ENCODE results near the gene SNX9.
A peak's percentile ranks its signal among the peaks of the same experiment; 100 is the strongest.

Gene SNX9

GRCh38 chr6:157907651-157908050, 84.6 kb downstream of the SNX9 start:
- no peaks in the 10 kb centered on the region for H3K4me1 ChIP-seq (ENCODE audit: control insufficient read depth, insufficient read depth, low read length)
- ChIA-PET CTCF (interaction anchor here (1.0 to 1.4 kb wide), 2 partner anchors 11 to 151 kb away, joined by 3 to 5 read pairs; no protein-coding TSS in a partner anchor), POLR2A (no interaction called here)
- H3K4me3 ChIP-seq (ENCODE audit: low read depth, low read length): no peak overlapping the region
- TF ChIP-seq ZFHX2 (tag by site-specific recombination; conservative IDR thresholded peaks at IDR 0.05) (peak; percentile 34), ZNF24 (tag by site-specific recombination; IDR thresholded peaks at IDR 0.05) (no peak), ZNF529 (tag by site-specific recombination; IDR thresholded peaks at IDR 0.05; ENCODE audit: insufficient replicate concordance) (no peak), ZNF548 (tag by site-specific recombination; IDR thresholded peaks at IDR 0.05) (no peak), EGR2 (tag by site-specific recombination; IDR thresholded peaks at IDR 0.05; ENCODE audit: low read depth) (peak; percentile 39; the same call in 1 of the 2 replicates), SP2 (tag by site-specific recombination; IDR thresholded peaks at IDR 0.05) (no peak)
- H3K36me3 ChIP-seq (ENCODE audit: control insufficient read depth in 2 of 2, insufficient read depth in 1 of 2, low read length in 2 of 2): peaks cover 13 to 62% of the 10 kb centered on the region in 2 experiments
- no peaks in the 10 kb centered on the region for H3K9me3 ChIP-seq (ENCODE audit: control insufficient read depth, insufficient read depth, low read depth, low read length)
- no peak overlapping the region for H3K27ac ChIP-seq (ENCODE audit: extremely low read depth, low read depth, low read length)

DNA sequence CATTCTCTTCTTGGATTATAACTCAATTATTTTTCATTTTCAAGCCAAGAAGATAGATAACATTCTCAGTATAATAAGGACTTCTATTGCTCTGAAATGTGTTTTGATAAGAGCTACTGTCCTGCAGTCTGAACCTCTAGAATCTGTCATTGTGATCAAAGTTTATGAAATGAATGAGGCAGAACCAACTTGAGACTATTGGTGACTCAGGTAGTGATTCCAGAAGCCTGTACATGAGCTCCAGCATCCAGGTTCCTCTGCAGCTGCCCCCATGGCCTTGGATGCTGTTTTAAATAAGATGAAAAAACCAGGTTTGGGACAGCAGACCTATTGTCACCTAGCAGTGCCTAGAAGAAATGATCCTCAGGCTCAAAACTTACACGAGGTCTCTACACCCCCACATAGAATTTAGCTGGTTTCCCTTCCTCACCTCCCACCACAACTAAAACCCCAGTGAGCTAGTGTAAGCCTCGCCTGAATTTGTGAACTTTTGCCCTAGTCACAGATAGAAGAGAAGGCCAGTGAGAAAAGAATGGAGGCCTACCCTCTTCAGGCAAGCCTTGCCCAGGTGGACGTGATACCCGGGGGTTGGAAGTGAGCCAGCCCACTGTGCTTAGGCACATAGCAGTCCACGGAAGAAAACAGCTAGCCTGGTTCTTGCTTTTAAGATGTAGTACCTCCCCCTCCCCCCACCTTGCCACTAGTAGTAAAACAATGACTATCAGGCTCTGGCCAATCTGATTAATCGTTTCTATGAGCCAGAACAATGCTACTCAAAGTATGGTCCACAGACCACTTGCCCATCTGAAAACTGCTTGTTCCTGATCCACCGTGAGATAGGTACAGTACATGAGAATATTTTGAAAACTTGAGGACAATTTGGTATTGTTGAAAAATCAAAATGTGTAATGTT, 85.6 kb downstream of the SNX9 start:
- Histone ChIP-seq H3K4me1 (ENCODE audit: control insufficient read depth, insufficient read depth, low read length) (no peaks in the 10 kb centered on the region), H3K4me3 (ENCODE audit: low read depth, low read length) (no peak overlapping the region), H3K27ac (ENCODE audit: extremely low read depth, low read depth, low read length) (no peak overlapping the region), H3K9me3 (ENCODE audit: control insufficient read depth, insufficient read depth, low read depth, low read length) (no peaks in the 10 kb centered on the region), H3K36me3 (ENCODE audit: control insufficient read depth in 2 of 2, insufficient read depth in 1 of 2, low read length in 2 of 2) (peaks cover 8 to 55% of the 10 kb centered on the region in 2 experiments)
- POLR2A ChIA-PET: no interaction called here
- CTCF ChIA-PET: interaction anchor here (0.7 to 1.0 kb wide), 3 partner anchors 152 to 162 kb away, joined by 3 to 5 read pairs (median 4); no protein-coding TSS in a partner anchor
- TF ChIP-seq ZNF843 (tag by site-specific recombination; IDR thresholded peaks at IDR 0.05): no peak
- no peak for TF ChIP-seq YY2 (tag by site-specific recombination; IDR thresholded peaks at IDR 0.05)
- TF ChIP-seq ZFP69B (tag by site-specific recombination; IDR thresholded peaks at IDR 0.05): no peak
- TF ChIP-seq ZBTB6 (tag by site-specific recombination; IDR thresholded peaks at IDR 0.05): no peak
- TF ChIP-seq EGR2 (tag by site-specific recombination; IDR thresholded peaks at IDR 0.05; ENCODE audit: low read depth): no peak
- no peak for TF ChIP-seq ZNF621 (tag by site-specific recombination; IDR thresholded peaks at IDR 0.05)
- no peak for TF ChIP-seq ZSCAN23 (tag by site-specific recombination; IDR thresholded peaks at IDR 0.05)
- TF ChIP-seq GLI4 (tag by site-specific recombination; IDR thresholded peaks at IDR 0.05): no peak
- TF ChIP-seq ZNF366 (tag by site-specific recombination; conservative IDR thresholded peaks at IDR 0.05): no peak

DNA sequence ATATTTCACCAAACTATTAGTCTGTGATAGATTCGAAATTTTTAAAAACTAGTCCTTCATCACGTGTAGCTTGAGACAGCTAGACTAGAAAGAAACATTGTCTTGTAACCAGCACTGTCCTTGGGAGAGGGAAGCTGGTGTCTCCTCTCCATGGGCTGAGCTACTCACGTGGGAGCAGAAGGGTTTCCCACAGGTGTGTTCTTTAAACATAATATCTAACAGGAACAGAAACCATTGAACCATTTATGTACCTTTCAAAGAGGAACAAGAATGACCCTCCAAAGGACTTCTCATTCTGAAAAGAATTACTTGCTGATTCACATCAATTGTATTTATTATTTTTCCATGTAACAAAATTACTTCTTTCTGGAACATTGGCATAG, 86.2 kb downstream of the SNX9 start:
- Histone ChIP-seq H3K27ac (ENCODE audit: extremely low read depth, low read depth, low read length) (no peak overlapping the region), H3K4me1 (ENCODE audit: control insufficient read depth, insufficient read depth, low read length) (no peaks in the 10 kb centered on the region), H3K36me3 (ENCODE audit: control insufficient read depth in 2 of 2, insufficient read depth in 1 of 2, low read length in 2 of 2) (peaks cover 10 to 58% of the 10 kb centered on the region in 2 experiments), H3K9me3 (ENCODE audit: control insufficient read depth, insufficient read depth, low read depth, low read length) (no peaks in the 10 kb centered on the region), H3K4me3 (ENCODE audit: low read depth, low read length) (no peak overlapping the region)
- TF ChIP-seq ZNF548 (tag by site-specific recombination; IDR thresholded peaks at IDR 0.05) (no peak), ZSCAN16 (tag by site-specific recombination; IDR thresholded peaks at IDR 0.05) (no peak), WT1 (tag by site-specific recombination; IDR thresholded peaks at IDR 0.05) (no peak), ZIC2 (tag by site-specific recombination; IDR thresholded peaks at IDR 0.05) (no peak), ZNF391 (tag by site-specific recombination; IDR thresholded peaks at IDR 0.05; ENCODE audit: borderline replicate concordance, low read depth) (no peak), ZNF488 (tag by site-specific recombination; IDR thresholded peaks at IDR 0.05) (no peak), EGR2 (tag by site-specific recombination; IDR thresholded peaks at IDR 0.05; ENCODE audit: low read depth) (no peak), ZNF169 (tag by site-specific recombination; IDR thresholded peaks at IDR 0.05) (no peak), ZNF518A (tag by site-specific recombination; conservative IDR thresholded peaks at IDR 0.05; ENCODE audit: low read depth) (no peak)
- TF ChIP-seq, protein P1, sequence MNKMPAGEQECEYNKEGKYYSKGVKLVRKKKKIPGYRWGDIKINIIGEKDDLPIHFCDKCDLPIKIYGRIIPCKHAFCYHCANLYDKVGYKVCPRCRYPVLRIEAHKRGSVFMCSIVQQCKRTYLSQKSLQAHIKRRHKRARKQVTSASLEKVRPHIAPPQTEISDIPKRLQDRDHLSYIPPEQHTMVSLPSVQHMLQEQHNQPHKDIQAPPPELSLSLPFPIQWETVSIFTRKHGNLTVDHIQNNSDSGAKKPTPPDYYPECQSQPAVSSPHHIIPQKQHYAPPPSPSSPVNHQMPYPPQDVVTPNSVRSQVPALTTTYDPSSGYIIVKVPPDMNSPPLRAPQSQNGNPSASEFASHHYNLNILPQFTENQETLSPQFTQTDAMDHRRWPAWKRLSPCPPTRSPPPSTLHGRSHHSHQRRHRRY (tag by site-specific recombination; IDR thresholded peaks at IDR 0.05): no peak
- ChIA-PET POLR2A (no interaction called here), CTCF (interaction anchor here (0.7 to 0.8 kb wide), 2 partner anchors 152 to 161 kb away, joined by 3 to 4 read pairs; no protein-coding TSS in a partner anchor)

All from HEK293 (cell line).